HG03066 (cell line): Measurements from ENCODE around the gene EXD3.
"Not testable (repeated sequence)": the region's sequence is repeated elsewhere in the genome, so short reads cannot be mapped to it uniquely, and the experiment has no call there.

Source experiments
- ATAC-seq: cut with Tn5 transposase; IDR thresholded peaks from one replicate; pipeline ENCODE4 v1.9.1; 2021; ENCODE audit warnings: low read depth; ENCODE audit not compliant: unreplicated experiment

EXD3 gene

DNA sequence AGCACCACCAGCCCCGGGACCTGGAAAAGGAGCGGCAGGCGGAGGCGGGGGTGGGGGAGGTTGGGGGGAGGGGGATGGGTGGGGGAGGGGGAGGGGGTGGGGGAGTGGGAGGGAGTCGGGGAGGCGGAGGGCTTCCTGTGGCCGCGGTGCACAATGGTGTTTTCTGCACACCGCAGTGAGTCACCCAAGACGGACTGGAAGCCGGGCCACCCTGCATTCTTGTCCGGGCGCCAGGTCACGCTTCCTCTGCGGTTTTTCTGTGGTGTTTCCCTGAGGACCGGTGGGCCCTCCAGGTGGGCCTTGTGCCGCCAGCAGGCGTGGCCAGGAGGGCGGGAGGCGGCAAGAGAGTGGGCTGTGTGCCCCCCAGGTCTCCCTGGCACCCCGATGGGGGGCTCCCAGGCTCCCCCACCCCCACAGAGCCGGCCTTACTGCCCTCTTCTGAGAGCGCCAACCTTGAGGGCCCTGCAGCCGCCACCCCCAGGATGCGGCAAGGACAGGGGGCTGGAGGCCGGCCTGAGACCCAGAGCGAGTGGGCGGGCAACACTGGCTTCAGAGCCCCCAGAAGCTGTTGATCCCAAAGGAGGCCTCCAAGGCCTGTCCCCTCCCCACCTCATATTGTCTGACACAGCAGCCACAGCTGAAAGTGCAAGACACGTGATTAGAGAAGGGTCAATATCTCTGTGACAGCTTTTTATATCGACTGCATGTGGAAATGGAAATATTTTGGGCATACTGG lies 11.1 kb downstream of the EXD3 start:
- ATAC-seq: no peak

DNA sequence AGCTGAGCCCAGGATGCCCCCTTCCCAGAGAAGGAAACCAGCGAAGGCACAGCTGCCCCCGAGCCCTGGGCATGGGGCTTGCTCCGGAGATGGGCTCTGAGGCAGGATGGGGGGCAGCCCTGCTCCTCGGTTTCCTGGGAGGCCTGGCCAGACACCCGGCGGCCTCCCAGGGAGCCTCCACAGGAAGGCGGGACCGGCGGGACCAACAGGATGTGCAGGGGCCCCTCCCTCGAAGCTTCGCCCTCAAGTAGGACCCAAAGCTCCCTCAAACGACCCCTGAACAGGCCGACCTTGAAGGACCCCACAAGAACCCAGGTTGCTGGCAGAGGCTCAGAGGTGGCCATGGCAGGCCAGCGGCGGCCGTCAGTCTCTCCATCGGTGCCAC lies 11.7 kb downstream of the EXD3 start:
- no peak for ATAC-seq

DNA sequence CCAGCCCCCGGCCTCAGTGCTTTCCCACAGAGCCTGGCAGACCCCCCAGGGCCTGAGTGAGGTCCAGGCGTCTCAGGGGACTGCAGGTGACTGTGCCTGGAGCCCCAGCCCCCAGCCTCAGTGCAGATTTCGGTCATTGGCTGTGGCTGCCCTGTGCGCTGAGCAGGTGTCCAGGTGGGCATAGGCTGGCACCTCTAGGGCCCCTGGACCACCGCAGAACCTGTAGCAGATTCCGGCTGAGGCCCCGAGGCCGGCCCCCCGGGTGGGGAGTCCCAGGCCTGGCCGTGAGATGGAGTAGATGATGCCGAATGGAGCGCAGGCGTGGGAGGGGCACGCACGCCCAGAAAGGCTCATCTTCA lies 12.1 kb downstream of the EXD3 start:
- no peak for ATAC-seq

DNA sequence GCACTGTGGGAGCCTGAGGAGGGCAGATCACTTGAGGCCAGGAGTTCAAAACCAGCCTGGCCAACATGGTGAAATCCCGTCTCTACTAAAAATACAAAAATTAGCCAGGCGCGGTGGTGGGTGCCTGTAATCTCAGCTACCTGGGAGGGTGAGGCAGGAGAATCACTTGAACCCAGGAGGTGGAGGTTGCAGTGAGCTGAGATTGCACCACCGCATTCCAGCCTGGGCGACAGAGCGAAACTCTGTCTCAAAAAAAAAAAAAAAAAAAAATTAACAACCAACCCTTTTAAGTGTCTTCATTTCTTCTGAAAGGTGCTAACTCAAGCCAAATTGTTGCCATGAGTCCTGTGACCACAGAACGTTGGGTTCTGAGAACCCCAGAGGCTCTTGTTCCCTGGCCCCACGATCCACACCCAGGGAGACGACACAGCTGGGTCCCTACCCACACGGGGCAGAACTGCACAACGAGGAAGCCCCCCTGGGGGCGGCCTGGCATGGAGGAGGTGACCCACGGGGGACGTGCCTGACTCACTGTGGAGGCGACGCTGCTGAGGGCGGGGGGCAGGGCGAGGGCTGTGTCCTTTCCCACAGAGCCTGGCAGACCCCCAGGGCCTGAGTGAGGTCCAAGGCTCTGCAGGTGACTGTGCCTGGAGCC lies 12.6 kb downstream of the EXD3 start:
- not testable (repeated sequence) for ATAC-seq

DNA sequence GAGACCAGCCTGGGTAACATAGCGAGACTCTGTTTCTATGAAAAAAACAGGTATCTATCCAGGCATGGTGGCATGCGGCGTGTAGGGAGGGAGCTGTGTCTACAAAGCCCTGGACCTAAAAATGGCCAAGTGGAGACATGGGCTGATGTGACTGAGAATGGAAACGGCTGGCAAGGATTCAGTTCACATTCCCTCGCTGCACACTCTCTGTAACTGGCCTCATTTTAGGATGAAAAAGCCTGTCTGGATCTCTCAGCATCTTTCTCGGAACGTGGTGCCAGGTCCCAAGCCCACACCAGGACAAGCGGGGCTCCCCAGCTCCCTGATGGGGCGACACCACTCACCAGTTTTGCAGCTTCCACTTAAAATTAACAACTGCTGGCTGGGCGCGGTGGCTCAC lies 13.4 kb downstream of the EXD3 start:
- ATAC-seq: no peak

DNA sequence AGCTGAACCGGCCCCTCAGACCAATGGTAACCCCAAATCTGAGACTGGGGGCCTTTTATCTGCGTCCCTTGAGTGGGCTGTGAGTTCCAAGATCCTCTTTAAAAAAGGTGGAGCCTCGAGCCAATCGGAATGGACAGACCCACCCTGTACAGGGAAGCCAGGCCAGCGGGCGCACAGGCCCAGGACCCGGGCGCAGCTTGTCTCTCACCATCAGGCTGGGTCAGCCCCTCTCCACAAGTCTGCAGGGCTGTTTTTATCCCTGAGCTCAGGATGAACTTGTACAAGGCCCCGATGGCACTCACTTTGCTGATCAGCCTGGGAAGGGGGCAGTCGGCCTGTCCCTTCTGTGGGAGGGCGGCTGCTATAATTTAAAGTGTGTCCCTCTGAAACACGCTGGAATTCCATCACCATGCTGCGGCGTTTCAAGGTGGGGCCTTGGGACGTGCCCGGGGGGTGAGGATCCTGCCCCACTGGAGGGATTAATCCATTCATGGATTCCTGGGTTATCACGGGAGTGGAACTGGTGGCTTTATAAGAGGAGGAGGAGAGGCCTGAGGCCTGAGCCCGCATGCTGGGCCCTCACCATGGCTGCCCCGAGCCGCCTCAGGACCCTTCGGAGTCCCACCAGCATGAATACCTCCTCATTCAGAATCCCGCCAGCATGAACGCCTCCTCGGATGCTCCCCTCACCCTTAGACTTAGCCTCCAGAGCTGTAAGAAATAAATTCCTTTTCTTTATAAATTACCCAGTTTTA lies 14.1 kb downstream of the EXD3 start:
- ATAC-seq: no peak

DNA sequence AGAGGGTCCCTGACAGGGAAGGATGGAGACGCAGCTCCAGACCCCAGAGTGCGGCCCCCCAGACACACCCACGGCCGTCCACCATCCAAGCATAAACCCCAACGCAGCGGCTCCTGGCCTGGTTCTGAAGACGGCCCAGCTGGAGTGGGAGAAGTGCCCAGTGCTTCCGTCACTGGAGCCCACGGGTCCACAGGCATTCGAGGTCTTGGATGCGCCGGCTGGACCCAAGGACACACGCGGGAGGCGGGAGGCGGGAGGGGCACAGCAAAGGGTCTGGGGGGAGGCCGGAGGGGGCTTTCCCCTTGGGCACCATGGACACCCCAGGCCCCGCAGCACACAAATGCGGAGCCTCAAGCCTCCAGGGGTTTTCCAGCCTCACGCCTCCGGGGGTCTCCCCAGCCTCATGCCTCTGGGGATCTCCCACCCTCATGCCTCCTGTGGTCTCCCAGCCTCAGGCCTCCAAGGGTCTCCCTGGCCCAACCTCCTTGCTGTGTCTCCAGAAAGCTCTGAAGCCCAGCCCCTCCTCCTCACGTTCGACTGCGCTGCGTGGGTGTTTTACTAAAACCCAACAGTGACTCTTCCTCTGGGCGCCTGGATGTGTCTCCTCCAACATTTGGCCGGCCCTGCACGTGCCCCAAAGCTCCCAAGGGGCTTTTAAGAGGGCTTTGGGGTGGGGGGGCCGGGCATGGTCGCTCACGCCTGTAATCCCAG lies 15.2 kb downstream of the EXD3 start:
- ATAC-seq: no peak

DNA sequence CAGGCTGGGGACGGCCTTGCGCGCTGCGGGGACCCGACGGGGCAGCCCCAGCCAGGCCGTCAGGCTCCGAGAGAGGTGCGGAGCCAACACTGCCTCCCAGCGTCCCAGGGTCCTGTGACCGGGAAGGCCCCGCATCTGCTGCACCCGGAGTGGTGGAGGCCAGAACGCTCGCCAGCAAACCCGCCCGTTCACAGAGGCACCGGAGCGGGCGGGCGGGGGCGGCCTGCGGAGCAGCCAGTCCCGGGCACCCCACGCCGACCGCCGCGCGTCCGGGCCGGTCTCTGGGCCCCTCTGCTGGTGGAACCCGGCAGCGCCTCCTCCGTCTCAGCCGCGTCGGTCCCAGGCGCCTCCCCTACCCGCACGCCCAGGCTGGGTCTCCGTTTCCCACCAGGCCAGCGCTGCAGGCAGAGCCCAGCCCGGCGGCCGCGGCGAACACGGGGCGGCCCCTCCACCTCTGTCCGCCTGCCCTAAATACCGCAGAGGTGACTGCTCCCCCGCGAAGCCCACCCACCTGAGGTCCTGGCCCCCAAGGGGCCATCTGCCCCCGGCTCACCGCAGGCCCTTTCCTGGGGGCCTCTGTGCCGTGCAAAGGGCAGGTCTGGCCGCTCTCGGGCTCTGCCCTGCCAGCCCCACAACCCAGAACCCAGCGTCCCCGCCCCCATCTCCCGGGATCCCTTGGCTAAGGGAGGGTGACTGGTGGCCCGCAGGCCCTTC lies 15.9 kb downstream of the EXD3 start:
- ATAC-seq: peak; percentile 42

DNA sequence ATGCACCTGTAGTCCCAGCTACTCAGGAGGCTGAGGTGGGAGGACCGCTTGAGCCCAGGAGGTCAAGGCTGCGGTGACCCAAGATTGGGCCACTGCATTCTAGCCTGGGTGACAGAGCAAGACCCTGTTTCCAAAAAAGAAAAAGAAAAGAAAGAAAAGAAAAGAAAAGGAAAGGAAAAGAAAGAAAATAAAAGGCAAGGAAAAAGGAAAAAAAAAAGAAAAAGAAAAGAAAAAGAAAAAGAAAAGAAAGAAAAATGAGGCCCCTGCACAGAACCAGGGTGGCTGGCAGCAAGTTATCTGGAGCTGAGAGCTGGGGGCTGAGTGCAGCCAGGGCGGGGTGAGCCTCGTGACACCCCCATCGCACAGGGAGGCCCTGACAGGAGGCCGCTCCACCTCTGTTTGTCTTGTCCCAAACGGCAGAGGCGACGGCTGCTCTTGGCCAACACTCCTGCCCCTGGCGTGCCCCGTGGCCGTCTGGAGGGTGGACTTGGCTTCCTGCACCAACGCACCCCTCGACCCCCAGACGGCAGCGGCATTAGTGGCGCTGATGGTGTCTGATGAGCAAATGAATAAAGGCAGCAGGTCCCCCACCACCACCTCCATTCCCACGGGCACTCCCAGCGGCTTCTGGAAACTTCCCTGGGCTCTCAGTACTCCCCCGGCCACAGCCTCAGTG lies 16.7 kb downstream of the EXD3 start:
- ATAC-seq: no peak

DNA sequence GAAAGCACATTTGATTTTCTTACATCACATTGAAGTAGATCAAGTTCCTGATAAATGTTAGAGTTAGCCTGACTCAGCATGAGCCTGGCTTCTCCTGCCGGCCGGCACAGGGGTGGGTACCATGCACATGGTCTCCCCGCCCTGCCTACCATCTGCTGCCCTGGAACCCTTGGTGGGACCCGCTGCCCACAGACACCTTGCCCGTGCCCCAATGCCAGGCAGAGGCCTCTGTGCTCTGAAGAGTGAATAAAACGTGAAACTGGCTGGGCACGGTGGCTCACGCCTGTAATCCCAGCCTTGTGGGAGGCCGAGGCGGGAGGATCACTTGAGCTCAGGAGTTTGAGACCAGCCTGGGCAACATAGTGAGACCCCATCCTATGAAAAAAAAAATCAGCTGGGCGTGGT lies 17.3 kb downstream of the EXD3 start:
- ATAC-seq: no peak

DNA sequence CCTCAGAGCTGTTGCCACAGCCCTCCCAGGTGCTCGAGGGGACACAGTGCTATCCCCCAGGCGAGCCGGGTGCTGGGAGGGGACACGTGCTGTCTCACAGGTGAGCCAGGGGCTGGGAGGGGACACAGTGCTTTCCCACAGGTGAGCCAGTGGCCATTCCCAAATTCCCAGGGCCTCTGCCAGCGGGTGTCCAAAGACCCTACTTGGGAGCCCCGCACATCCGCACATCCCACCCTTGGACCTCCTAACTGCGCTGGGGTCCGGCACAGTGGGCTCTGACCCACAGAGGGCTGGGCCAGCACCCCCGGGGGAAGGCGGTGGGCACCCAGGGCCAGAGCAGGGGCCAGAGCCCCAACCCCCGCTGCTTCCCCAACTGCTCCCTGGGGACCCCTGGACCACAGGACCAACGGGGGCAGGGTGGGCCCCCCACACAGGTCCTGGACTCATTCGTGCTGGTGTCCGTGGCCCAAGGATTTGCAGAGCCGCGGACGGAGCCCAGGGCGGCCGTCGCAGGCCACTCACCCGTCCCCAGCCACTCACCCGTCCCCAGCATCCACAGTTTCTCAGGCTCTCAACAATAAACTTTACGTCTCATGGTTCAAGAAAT lies 17.9 kb downstream of the EXD3 start:
- no peak for ATAC-seq

DNA sequence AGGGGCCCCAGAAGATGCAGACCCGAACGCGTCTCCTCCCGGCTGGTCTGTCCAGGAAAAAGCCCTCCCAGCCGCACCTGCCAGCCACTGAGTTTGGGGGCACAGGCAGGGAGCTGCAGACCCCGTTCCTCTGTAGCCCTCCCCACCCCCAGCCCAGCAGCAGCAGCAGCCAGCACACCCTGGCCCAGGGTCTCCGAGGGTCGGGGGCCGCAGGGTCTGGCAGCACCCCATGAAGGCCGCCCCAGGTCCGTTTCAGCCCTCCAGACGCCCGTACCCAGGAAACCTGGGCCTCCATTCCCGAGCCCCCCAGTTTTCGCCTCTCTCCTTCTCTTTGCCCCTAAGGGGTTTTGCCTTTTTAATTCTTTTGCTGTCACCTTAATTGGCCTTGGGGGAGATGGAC lies 19.7 kb downstream of the EXD3 start:
- ATAC-seq: no peak

DNA sequence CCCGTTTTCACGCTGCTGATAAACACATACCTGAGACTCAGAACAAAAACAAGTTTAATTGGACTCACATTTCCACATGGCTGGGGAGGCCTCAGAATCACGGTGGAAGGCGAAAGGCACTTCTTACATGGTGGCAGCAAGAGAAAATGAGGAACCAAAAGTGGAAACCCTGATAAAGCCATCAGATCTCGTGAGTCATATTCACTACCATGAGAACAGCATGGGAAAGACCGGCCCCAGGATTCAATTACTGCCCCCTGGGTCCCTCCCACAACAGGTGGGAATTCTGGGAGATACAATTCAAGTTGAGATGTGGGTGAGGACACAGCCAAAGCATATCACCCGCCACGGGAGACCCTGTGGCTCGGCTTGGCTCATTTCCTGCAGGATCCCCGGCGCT lies 20.2 kb downstream of the EXD3 start:
- no peak for ATAC-seq

DNA sequence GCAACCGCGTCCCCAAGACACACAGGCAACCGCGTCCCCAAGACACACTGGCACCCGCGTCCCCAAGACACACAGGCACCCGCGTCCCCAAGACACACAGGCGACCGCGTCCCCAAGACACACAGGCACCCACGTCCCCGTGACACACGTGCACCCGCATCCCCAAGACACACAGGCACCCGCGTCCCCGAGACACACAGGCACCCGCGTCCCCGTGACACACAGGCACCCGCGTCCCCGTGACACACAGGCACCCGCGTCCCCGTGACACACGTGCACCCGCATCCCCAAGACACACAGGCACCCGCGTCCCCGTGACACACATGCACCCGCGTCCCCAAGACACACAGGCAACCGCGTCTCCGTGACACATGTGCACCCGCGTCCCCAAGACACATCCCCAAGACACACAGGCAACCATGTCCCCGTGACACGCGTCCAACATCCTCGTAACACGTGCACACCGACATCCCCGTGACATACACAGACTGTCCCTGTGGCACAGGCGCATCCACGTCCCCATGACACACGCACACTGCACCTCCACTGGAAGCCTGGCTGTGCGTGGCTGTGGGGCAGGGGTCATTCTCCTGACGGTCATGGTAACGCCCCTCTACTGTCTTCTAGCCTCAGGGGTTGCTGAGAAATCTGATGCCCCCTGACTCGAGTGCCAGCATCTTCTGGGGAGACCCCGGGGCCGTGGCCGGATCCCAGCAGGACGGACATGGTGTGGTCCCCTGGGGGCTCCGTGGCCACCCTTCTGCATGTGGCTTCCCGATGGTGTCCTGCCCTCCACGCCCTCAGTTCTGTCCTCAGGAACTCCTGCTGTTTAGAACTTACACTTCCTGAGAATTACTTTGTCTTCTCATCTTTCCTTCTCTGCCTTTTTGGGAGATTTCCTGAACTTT lies 24.1 kb downstream of the EXD3 start:
- no peak for ATAC-seq

DNA sequence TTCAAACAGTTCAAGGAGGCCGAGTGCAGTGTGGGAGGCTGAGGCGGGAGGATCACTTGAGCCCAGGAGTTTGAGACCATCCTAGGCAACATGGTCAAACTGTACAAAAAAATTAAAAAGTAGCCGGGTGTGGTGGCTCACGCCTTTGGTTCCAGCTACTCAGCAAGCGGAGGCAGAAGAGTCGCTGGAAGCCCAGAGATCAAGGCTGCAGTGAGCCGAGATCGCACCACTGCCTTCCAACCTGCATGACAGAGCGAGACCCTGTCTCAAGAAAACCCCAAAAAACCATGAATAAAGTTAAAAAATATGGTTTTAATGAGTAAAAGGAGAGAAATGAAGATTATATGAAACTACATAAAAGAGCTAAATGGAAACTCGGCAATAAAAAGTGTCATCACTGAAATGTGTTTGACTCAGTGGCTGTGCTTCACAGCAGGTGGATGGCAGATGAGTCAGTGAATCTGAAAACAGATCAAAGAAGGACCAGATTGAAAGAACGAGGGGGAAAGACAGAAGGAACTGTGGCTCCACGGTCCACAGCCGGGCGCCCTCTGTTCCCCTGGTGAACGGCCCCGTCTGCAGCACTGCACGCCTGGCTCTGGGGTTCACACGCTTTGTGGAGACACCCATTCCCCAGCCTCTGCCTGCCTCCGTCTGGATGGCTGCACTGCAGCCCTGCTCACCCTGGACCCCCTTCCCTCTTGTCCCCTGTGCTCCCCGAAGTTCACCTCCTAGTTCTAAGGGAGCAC lies 25.1 kb downstream of the EXD3 start:
- no peak for ATAC-seq

DNA sequence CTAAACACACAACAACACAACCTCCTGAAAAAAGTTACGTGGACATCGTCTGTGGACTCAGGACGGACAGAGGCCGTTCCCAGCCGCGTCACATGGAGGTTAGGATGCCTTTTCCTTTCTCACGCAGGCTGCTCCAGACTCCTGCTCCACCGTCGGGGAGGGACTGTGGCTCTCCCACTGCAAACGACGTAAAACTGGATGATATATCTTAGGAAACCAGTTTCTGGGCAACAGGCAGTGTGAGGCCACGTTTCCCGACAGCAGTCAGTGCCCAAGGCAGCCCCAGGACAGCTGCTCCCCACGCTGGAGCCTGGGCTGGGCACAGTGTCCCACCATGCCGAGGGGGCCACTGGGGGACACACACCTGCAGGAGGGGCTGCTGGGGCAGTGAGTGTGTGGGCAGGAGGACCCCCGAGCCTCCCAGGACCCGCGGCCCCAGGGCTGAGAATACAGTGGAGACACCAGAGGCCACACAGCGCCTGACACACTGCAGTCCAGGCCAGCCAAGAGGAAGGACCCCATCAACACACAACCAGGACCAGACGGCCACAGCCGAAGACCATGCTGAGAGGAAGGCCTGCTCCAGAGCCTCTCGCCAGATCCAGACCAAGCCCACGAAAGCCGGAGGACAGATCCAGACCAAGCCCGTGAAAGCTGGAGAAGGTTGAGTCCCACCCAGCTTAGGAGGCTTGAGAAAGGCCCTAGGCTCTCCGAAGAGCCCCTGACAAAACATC lies 26.2 kb downstream of the EXD3 start:
- no peak for ATAC-seq

DNA sequence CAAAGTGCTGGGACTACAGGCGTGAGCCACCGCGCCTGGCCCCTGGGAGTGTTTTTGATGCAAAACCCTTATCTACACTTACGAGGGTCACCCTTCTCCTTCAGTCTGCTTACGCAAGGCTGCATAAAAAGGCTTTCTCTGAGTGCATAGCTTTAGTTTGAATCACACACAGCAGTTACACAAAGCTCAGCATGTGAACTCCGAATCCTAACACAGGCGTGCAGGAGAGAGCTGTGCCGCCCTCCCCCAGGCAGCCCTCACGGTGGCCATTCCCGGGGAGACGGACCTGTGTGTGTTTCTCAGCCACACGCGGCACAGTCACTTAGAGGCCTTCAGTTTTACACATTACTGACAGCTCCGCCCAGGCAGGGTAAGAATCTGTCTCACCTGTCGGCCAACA lies 26.7 kb downstream of the EXD3 start:
- no peak for ATAC-seq
